ENCODE results near the gene PTCD2.

DNA sequence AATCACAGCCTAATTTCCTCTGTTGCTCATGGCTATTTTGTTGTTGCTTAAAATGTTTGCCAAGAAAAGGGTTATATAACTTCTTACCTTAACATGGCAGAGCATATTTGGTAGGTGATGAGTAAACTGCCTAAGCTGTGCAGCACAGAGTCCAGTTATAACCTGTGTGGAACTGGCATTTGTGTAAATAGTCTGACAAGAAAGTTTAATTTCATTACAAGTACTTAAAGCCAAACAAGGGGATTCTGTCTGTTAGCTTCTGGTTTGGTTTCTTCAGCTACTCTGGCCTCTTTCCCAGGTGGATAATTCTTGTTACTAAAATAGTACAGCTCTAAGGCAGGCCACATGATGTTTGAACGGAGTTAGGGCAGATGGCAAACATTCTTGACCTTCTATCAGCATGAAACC lies 72.2 kb downstream of the PTCD2 start:
- TF ChIP-seq, protein P1, sequence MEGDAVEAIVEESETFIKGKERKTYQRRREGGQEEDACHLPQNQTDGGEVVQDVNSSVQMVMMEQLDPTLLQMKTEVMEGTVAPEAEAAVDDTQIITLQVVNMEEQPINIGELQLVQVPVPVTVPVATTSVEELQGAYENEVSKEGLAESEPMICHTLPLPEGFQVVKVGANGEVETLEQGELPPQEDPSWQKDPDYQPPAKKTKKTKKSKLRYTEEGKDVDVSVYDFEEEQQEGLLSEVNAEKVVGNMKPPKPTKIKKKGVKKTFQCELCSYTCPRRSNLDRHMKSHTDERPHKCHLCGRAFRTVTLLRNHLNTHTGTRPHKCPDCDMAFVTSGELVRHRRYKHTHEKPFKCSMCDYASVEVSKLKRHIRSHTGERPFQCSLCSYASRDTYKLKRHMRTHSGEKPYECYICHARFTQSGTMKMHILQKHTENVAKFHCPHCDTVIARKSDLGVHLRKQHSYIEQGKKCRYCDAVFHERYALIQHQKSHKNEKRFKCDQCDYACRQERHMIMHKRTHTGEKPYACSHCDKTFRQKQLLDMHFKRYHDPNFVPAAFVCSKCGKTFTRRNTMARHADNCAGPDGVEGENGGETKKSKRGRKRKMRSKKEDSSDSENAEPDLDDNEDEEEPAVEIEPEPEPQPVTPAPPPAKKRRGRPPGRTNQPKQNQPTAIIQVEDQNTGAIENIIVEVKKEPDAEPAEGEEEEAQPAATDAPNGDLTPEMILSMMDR (IDR thresholded peaks at IDR 0.05), result no peak
- no peak for TF ChIP-seq POLR2A (IDR thresholded peaks at IDR 0.05)

Data from right lobe of liver (tissue), 4 donors.